Measurements from ENCODE around the gene ZNF207.
"Not testable (repeated sequence)": the region's sequence is repeated elsewhere in the genome, so short reads cannot be mapped to it uniquely, and the experiment has no call there.

Gene ZNF207

GRCh38 chr17:32341141-32341856 lies 8.7 kb upstream of the ZNF207 start:
- peak; percentile 47 to 62 for DNase-seq

GRCh38 chr17:32341857-32342602 lies 7.9 kb upstream of the ZNF207 start, which contains the start of gene C17orf75:
TSS of gene C17orf75 (minus strand) at chr17:32342173. CDS start at chr17:32342139, 34 bp downstream.
- DNase-seq: peak; percentile 87 to 88

- DNase-seq: no peak
Measured at GRCh38 chr17:32342603-32343325, 7.2 kb upstream of the ZNF207 start.

GRCh38 chr17:32345951-32346600 lies 3.9 kb upstream of the ZNF207 start:
- DNase-seq: no peak

- no peak for DNase-seq
Measured at GRCh38 chr17:32348483-32348800, 1.5 kb upstream of the ZNF207 start.

GRCh38 chr17:32349503-32349853 lies 479 bp upstream of the ZNF207 start:
- peak in 1 of 2 experiments; percentile 27 for DNase-seq

GRCh38 chr17:32350666-32351418 lies 885 bp downstream of the ZNF207 start:
- DNase-seq: peak in 1 of 2 experiments; percentile 44

- not testable (repeated sequence) for DNase-seq
Measured at GRCh38 chr17:32352734-32353133, 2.8 kb downstream of the ZNF207 start.

GRCh38 chr17:32355649-32356377 lies 5.9 kb downstream of the ZNF207 start:
- no peak for DNase-seq

- no peak for DNase-seq
Measured at GRCh38 chr17:32356378-32356743, 6.4 kb downstream of the ZNF207 start.

- DNase-seq: no peak
Measured at GRCh38 chr17:32356750-32357149, 6.8 kb downstream of the ZNF207 start.

GRCh38 chr17:32357615-32358014 lies 7.7 kb downstream of the ZNF207 start:
- no peak for DNase-seq

GRCh38 chr17:32361270-32361669 lies 11.3 kb downstream of the ZNF207 start:
- no peak for DNase-seq

- DNase-seq: no peak
Measured at GRCh38 chr17:32370426-32370825, 20.5 kb downstream of the ZNF207 start.

GRCh38 chr17:32382526-32383223 lies 32.7 kb downstream of the ZNF207 start:
- no peak for DNase-seq

GRCh38 chr17:32383926-32384434 lies 34.0 kb downstream of the ZNF207 start:
- DNase-seq: no peak

GRCh38 chr17:32385121-32385520 lies 35.2 kb downstream of the ZNF207 start:
- DNase-seq: no peak

- DNase-seq: no peak
Measured at GRCh38 chr17:32385971-32386370, 36.0 kb downstream of the ZNF207 start.

- DNase-seq: no peak
Measured at GRCh38 chr17:32386844-32387243, 36.9 kb downstream of the ZNF207 start.

GRCh38 chr17:32388128-32388527 lies 38.2 kb downstream of the ZNF207 start:
- not testable (repeated sequence) for DNase-seq
